ENCODE data around the gene MAML3. TPM values are rescaled to one million over a fixed set of nuclear protein-coding genes. Genes with fewer than 3 reads are reported as not detected.

The MAML3 gene
- total and polyA plus RNA-seq, 2 donors, result 6.7 to 7.0 TPM

GRCh38 chr4:139917896-139918295 is 236.1 kb downstream of the MAML3 start:
- no peaks in the 10 kb centered on the region for H3K4me1 ChIP-seq (ENCODE audit: insufficient read depth)
- no peak for DNase-seq (ENCODE audit: extremely low spot score)
- no peak overlapping the region for H3K27ac ChIP-seq (ENCODE audit: low read depth)
- 94% methylated on average over 6 of the region's 6 CpGs for WGBS
- no peak overlapping the region for H3K4me3 ChIP-seq (ENCODE audit: low read depth, low read length)
- H3K36me3 ChIP-seq (ENCODE audit: insufficient read depth), result no peaks in the 10 kb centered on the region

GRCh38 chr4:139916041-139916440 is 237.9 kb downstream of the MAML3 start:
- DNase-seq (ENCODE audit: extremely low spot score), result no peak
- H3K27ac ChIP-seq (ENCODE audit: low read depth), result no peak overlapping the region
- H3K36me3 ChIP-seq (ENCODE audit: insufficient read depth), result no peaks in the 10 kb centered on the region
- no peaks in the 10 kb centered on the region for H3K4me1 ChIP-seq (ENCODE audit: insufficient read depth)
- WGBS, result 37% methylated on average over 1 of the region's 1 CpG
- no peak overlapping the region for H3K4me3 ChIP-seq (ENCODE audit: low read depth, low read length)

GRCh38 chr4:139915037-139915436 is 238.9 kb downstream of the MAML3 start:
- WGBS, result 65% methylated on average over 2 of the region's 2 CpGs

GRCh38 chr4:139913995-139914598 is 239.9 kb downstream of the MAML3 start:
- Histone ChIP-seq H3K4me1 (ENCODE audit: insufficient read depth) (no peaks in the 10 kb centered on the region), H3K4me3 (ENCODE audit: low read depth, low read length) (no peak overlapping the region), H3K36me3 (ENCODE audit: insufficient read depth) (no peaks in the 10 kb centered on the region), H3K27ac (ENCODE audit: low read depth) (no peak overlapping the region)
- DNase-seq (ENCODE audit: extremely low spot score), result no peak
- WGBS, result 31% methylated on average over 5 of the region's 5 CpGs

More at GRCh38 chr4:139915037-139915436, 238.9 kb downstream of the MAML3 start:
- H3K4me1 ChIP-seq (ENCODE audit: insufficient read depth), result no peaks in the 10 kb centered on the region
- no peak overlapping the region for H3K4me3 ChIP-seq (ENCODE audit: low read depth, low read length)
- no peaks in the 10 kb centered on the region for H3K36me3 ChIP-seq (ENCODE audit: insufficient read depth)
- H3K27ac ChIP-seq (ENCODE audit: low read depth), result no peak overlapping the region
- DNase-seq (ENCODE audit: extremely low spot score), result no peak

DNA sequence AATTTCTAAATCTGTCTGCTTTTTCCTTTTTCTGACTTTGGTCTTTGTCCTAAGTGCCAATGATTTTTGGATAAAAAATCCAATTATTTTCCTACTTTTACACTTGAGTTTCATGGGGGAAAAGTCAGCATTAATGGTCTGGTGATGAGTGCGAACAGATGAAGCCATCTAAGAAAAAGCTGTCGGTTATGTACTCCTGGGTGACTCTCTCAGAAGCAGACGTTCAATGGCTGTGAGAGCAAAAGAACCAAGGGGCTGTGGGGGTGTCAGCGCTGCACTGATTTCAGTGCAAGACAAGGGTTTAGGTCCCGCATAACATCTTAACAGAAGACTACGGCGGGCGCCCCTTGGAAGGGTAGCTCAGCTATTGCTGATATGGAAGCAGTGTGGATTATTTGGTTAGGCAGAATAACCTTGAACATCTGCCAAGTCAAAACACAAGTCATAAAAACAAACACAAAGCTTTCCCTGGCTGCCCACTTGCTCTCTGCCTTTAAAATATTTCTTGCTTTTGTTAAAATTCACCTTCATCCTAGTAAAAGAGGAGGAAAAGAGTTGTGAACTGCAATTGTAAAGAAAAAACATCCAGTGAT is 240.5 kb downstream of the MAML3 start:
- DNase-seq (ENCODE audit: extremely low spot score), result no peak
- H3K27ac ChIP-seq (ENCODE audit: low read depth), result no peak overlapping the region
- H3K4me1 ChIP-seq (ENCODE audit: insufficient read depth), result no peaks in the 10 kb centered on the region
- WGBS, result 34% methylated on average over 8 of the region's 8 CpGs
- no peaks in the 10 kb centered on the region for H3K36me3 ChIP-seq (ENCODE audit: insufficient read depth)
- H3K4me3 ChIP-seq (ENCODE audit: low read depth, low read length), result no peak overlapping the region

DNA sequence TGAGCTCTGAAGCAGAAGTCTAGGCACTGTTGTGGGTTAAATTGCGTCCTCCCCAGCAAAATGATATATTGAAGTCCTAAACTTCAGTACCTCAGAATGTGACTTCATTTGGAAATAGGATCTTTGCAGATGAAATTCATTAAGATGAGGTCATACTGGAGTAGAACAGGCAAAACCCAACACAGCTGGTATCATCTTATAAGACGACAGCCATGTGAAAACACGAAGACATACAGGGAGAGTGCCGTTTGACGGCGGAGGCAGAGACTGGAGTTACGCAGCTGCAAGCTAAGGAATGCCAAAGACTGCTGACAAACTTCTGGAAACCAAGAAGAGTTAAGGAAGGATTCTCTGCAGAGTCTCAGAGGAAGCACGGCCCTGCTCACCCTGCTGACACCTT is 241.5 kb downstream of the MAML3 start:
- H3K4me3 ChIP-seq (ENCODE audit: low read depth, low read length), result no peak overlapping the region
- H3K36me3 ChIP-seq (ENCODE audit: insufficient read depth), result no peaks in the 10 kb centered on the region
- 73% methylated on average over 8 of the region's 8 CpGs for WGBS
- DNase-seq (ENCODE audit: extremely low spot score), result no peak
- no peak overlapping the region for H3K27ac ChIP-seq (ENCODE audit: low read depth)
- no peaks in the 10 kb centered on the region for H3K4me1 ChIP-seq (ENCODE audit: insufficient read depth)

DNA sequence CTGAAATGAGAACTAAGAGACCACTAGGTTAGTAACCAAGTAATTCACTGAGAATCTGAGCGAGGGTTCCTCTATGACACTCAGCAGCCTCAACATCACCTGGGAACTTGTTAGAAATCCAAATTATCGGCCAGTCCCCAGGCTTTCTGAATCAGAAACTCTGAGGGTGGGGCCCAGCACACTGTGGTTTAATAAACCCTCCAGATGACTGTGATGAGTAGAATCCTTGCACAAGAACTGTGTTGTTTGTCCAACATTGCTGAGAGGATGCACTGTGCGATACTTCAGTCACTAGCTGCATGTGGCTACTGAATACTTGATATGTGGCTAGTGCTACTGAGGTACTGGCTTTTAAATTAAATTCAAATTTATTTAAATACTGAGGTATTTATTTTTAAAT is 243.9 kb downstream of the MAML3 start:
- Histone ChIP-seq H3K4me1 (ENCODE audit: insufficient read depth) (no peaks in the 10 kb centered on the region), H3K27ac (ENCODE audit: low read depth) (no peak overlapping the region), H3K4me3 (ENCODE audit: low read depth, low read length) (no peak overlapping the region), H3K36me3 (ENCODE audit: insufficient read depth) (no peaks in the 10 kb centered on the region)
- 92% methylated on average over 3 of the region's 3 CpGs for WGBS
- no peak for DNase-seq (ENCODE audit: extremely low spot score)

DNA sequence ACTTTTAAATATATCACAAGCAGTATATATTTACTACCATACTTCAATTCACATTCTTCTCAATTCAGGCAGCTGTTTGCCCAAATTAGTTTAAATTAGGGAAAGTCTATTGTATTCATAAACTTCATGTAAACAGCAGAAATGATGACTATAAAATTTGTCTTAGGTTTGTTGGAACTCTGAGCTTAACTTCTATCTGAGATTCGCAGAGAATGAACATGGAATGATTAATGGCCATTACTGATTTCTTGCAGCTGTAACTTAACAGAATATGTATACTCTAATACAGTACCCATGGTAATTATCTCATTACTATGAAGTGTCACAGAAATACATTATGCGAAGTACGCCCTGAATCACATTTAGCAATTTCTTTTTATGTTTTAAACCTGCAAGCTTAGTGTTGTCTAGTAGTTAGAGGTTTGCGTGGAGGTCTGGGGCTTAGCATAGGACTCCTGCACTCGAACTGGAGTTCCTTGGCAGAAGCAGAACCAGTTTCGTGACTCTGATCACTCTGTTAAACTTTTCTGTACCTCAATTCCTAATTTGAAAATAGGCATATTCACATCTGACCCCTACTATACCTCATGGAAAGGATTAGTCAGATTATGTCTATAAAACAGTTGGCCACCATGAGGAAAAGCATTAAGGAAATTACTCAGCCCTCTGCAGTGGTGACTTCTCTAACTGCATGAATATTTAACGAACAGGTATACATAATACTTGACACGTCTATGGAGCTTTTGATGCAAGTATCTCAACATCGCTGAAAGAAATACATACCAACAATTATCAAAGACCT is 245.1 kb downstream of the MAML3 start:
- Histone ChIP-seq H3K4me1 (ENCODE audit: insufficient read depth) (no peaks in the 10 kb centered on the region), H3K4me3 (ENCODE audit: low read depth, low read length) (no peak overlapping the region), H3K36me3 (ENCODE audit: insufficient read depth) (no peaks in the 10 kb centered on the region), H3K27ac (ENCODE audit: low read depth) (no peak overlapping the region)
- no peak for DNase-seq (ENCODE audit: extremely low spot score)
- 58% methylated on average over 9 of the region's 9 CpGs for WGBS

DNA sequence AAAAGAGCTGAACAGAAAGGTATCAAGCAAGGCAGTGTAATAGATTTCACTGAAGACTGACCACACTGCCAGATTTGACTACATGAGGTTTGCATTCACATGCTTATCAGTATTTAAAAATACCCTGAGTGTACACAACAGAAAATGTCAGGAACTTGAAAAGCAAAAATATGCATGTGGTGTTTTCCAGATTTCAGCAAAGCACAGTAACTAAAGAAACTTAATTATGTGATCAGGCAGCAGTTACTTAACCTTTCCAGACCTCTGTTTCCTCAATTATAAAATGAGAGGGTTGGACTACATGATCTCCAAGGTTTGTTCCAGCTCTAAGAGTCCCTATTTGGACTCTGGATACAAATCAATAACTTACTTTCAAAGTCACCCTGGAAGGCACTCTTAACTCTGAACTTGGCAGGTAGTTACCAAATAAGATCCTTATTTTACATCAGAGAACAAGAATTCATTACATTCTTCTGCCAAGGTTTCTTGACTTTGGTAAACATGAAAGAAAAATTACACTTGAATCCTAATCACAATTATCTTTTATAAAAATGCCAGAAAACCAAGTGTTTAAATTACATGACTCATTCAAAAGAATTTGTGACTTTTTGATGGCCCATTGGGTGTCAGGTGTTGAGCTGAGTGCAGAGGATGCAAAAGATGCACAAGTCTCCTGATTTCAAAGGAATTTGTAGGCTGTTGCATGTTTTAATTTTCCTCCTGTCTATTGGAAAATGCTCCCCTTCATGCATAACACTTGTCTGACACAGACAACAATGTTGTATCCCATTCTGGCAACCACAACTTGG is 246.8 kb downstream of the MAML3 start:
- Histone ChIP-seq H3K27ac (ENCODE audit: low read depth) (no peak overlapping the region), H3K4me3 (ENCODE audit: low read depth, low read length) (no peak overlapping the region), H3K4me1 (ENCODE audit: insufficient read depth) (no peaks in the 10 kb centered on the region), H3K36me3 (ENCODE audit: insufficient read depth) (no peaks in the 10 kb centered on the region)
- no peak for DNase-seq (ENCODE audit: extremely low spot score)

DNA sequence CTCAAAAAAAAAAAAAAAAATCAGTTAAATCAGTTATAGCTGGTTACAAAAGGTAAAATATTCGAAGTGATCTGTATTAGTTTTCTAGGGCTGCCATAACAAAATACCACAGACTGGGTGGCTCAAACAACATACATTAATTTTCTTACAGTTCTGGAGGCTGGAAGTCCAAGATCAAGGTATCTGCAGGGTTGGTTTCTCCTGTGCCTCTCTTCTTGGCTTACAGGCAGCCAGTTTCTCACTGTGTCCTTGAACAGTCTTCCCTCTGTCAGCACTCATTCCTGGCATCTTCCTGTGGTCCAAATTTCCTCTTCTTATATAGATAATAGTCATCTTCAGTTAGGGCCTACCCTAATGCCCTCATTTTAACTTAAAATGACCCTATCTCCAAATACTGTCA is 248.5 kb downstream of the MAML3 start:
- WGBS, result 98% methylated on average over 1 of the region's 1 CpG

GRCh38 chr4:139904406-139904805 is 249.6 kb downstream of the MAML3 start:
- H3K4me3 ChIP-seq (ENCODE audit: low read depth, low read length), result no peak overlapping the region
- 97% methylated on average over 5 of the region's 5 CpGs for WGBS
- DNase-seq (ENCODE audit: extremely low spot score), result no peak
- H3K36me3 ChIP-seq (ENCODE audit: insufficient read depth), result no peaks in the 10 kb centered on the region
- no peak overlapping the region for H3K27ac ChIP-seq (ENCODE audit: low read depth)
- H3K4me1 ChIP-seq (ENCODE audit: insufficient read depth), result no peaks in the 10 kb centered on the region

More for the DNA sequence above, 248.5 kb downstream of the MAML3 start:
- no peak for DNase-seq (ENCODE audit: extremely low spot score)
- no peaks in the 10 kb centered on the region for H3K36me3 ChIP-seq (ENCODE audit: insufficient read depth)
- no peaks in the 10 kb centered on the region for H3K4me1 ChIP-seq (ENCODE audit: insufficient read depth)
- H3K27ac ChIP-seq (ENCODE audit: low read depth), result no peak overlapping the region
- no peak overlapping the region for H3K4me3 ChIP-seq (ENCODE audit: low read depth, low read length)

DNA sequence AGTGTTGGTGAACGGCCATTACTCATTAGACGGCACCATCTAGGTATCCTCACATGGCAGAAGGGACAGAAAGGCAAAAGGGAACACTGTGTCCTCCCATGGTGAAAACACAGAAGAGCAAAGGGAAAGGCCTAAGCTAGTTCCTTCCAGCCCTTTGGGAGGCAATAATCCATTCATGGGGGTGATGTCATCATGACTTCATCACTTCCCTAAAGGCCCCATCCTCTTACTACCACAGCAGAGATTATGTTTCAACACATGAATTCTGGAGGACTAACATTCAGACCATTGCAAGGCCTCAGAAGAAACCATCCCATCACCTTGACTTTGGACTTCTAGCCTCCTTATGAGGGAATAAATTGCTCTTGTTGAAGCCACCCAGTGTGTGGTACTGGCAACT is 250.1 kb downstream of the MAML3 start:
- no peak for DNase-seq (ENCODE audit: extremely low spot score)
- no peaks in the 10 kb centered on the region for H3K36me3 ChIP-seq (ENCODE audit: insufficient read depth)
- no peak overlapping the region for H3K27ac ChIP-seq (ENCODE audit: low read depth)
- WGBS, result 97% methylated on average over 2 of the region's 2 CpGs
- no peaks in the 10 kb centered on the region for H3K4me1 ChIP-seq (ENCODE audit: insufficient read depth)
- no peak overlapping the region for H3K4me3 ChIP-seq (ENCODE audit: low read depth, low read length)

Data from urinary bladder (tissue), 4 donors.